ENCODE measurements around the gene TIMM17A.

Gene TIMM17A

GRCh38 chr1:201982082-201982622, 26.8 kb downstream of the TIMM17A start:
- TF ChIP-seq, protein P1, sequence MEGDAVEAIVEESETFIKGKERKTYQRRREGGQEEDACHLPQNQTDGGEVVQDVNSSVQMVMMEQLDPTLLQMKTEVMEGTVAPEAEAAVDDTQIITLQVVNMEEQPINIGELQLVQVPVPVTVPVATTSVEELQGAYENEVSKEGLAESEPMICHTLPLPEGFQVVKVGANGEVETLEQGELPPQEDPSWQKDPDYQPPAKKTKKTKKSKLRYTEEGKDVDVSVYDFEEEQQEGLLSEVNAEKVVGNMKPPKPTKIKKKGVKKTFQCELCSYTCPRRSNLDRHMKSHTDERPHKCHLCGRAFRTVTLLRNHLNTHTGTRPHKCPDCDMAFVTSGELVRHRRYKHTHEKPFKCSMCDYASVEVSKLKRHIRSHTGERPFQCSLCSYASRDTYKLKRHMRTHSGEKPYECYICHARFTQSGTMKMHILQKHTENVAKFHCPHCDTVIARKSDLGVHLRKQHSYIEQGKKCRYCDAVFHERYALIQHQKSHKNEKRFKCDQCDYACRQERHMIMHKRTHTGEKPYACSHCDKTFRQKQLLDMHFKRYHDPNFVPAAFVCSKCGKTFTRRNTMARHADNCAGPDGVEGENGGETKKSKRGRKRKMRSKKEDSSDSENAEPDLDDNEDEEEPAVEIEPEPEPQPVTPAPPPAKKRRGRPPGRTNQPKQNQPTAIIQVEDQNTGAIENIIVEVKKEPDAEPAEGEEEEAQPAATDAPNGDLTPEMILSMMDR (IDR thresholded peaks at IDR 0.05), result no peak

DNA sequence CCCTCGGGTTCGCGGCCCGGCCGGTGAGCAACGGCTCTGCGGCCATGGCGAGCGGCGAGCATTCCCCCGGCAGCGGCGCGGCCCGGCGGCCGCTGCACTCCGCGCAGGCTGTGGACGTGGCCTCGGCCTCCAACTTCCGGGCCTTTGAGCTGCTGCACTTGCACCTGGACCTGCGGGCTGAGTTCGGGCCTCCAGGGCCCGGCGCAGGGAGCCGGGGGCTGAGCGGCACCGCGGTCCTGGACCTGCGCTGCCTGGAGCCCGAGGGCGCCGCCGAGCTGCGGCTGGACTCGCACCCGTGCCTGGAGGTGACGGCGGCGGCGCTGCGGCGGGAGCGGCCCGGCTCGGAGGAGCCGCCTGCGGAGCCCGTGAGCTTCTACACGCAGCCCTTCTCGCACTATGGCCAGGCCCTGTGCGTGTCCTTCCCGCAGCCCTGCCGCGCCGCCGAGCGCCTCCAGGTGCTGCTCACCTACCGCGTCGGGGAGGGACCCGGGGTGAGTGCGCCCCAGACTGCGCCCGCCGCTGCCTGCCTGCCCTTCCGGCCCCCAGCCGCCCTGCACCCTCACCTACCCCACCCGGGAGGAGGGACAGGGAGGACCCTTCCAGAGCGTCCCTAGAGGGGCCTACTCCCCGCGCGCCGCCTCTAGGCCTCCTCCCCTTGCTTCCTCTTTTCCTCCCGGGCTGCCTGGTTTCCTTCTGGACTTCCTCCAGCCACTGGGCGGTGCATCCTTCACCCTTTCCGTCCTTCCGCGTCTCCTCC, 27.5 kb downstream of the TIMM17A start, which contains the start of gene RNPEP:
Gene RNPEP, plus strand, starts transcription at position 26 of the 757 bp plus-strand sequence. Its CDS starts 19 bp downstream, at position 45.
- TF ChIP-seq, protein P1 (IDR thresholded peaks at IDR 0.05), result no peak; the same call in 1 of the 2 replicates

- TF ChIP-seq, protein P1 (IDR thresholded peaks at IDR 0.05), result no peak
Measured at GRCh38 chr1:201983380-201983805, 28.1 kb downstream of the TIMM17A start.

DNA sequence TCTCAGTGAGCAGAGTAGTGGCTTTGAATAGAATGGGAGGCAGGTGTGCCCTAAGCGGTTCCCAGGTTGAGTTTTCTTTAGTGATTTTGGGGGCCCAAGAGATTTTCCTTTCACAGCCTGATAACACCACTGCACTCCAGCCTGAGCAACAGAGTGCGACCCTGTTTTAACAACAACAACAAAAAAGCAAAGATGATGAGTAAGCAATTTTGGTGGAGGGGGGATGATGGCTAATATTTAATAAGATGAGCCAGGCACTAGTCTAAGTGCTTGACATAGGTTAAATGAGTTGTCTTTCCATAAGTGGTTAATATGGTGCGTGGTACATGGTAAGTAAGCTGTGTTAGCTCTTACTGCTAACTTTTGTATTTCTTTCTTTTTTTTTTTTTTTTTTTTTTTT, 29.1 kb downstream of the TIMM17A start:
- TF ChIP-seq, protein P1 (IDR thresholded peaks at IDR 0.05), result no peak

DNA sequence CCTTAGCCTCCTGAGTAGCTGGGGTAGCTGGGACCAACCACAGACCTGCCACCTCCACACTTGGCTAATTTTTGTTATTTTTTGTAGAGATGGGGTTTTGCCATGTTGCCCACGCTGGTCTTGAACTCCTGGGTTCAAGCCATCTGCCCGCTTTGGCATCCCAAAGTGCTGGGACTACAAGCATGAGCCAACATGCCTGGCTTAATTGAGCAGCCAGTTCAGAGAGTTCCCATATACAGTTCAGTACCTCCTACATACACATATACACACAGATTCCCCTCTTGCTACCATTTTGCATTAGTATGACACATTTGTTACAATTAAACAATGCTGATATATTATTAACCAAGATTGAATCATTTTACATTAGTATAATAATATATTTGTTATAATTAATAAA, 30.1 kb downstream of the TIMM17A start:
- TF ChIP-seq, protein P1 (IDR thresholded peaks at IDR 0.05), result no peak

DNA sequence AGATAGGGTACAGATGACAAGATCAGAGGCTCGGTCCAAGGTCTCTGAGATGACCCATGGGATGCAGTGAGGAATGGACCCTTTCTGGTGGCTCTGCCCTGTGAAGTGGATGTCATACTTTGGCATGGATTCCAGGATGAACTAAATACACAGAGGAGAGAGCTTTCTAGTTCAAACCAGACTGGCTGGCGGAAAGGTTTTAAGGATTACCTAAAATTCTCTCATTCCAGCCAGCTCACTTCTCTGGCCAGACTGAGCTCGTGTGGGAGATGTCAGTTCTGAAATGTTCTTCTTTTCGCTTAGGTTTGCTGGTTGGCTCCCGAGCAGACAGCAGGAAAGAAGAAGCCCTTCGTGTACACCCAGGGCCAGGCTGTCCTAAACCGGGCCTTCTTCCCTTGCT, 33.3 kb downstream of the TIMM17A start:
- TF ChIP-seq, protein P1 (IDR thresholded peaks at IDR 0.05), result no peak

- TF ChIP-seq, protein P1 (IDR thresholded peaks at IDR 0.05), result no peak
Measured at GRCh38 chr1:201989354-201990128, 34.2 kb downstream of the TIMM17A start.
